ENCODE results near the gene HSF2BP. TPM values are rescaled to one million over a fixed set of nuclear protein-coding genes. Genes with fewer than 3 reads are reported as not detected.

HSF2BP gene
- total RNA-seq, 1 experiment from 2014 or later = 10.9 TPM

- peaks cover 23% of the 10 kb centered on the region for H3K4me1 Mint-ChIP-seq (ENCODE audit: low read depth, unreplicated experiment)
- no peaks in the 10 kb centered on the region for H3K9me3 Mint-ChIP-seq (ENCODE audit: unreplicated experiment)
- Histone ChIP-seq H3K4me1 (peaks cover 24% of the 10 kb centered on the region), H3K9me3 (no peaks in the 10 kb centered on the region), H3K4me3 (ENCODE audit: low read depth, low read length) (no peak overlapping the region), H3K36me3 (ENCODE audit: control insufficient read depth, insufficient read depth, low read length) (no peaks in the 10 kb centered on the region; the same call in 1 of the 2 replicates), H3K27me3 (replicated peaks; ENCODE audit: control insufficient read depth, insufficient read depth, low read length) (no peaks in the 10 kb centered on the region)
- DNase-seq = peak; percentile 93
- peak overlapping the region; percentile 87 for H3K27ac Mint-ChIP-seq (ENCODE audit: unreplicated experiment)
- no TSS peak for BruUV-seq (replicated peaks)
- no peak overlapping the region for H3K4me3 Mint-ChIP-seq (ENCODE audit: unreplicated experiment)
- no peaks in the 10 kb centered on the region for H3K27me3 Mint-ChIP-seq (ENCODE audit: insufficient read depth, unreplicated experiment)
- peak; percentile 92 to 96 for TF ChIP-seq CTCF (IDR thresholded peaks at IDR 0.05; ENCODE audit: insufficient read depth in 1 of 2, low read depth in 1 of 2, low read length in 1 of 2, severe bottlenecking in 1 of 2, unreplicated experiment in 1 of 2)
- intact Hi-C loops (cut with micrococcal nuclease; ENCODE audit: unreplicated experiment) = loop anchor here (5.0 kb wide), 2 partner anchors 304 to 724 kb away; no protein-coding TSS in a partner anchor
- CTCF ChIA-PET = interaction anchor here (0.6 to 2.1 kb wide), 5 partner anchors 9 to 305 kb away, joined by 3 to 11 read pairs (median 5); no protein-coding TSS in a partner anchor
- POLR2A ChIA-PET = interaction anchor here (0.7 kb wide), 1 partner anchor 89 kb away, joined by 6 read pairs; no protein-coding TSS in a partner anchor
- peaks cover 6% of the 10 kb centered on the region for H3K36me3 Mint-ChIP-seq (ENCODE audit: insufficient read depth, unreplicated experiment)
Measured at GRCh38 chr21:43646550-43647260, 12.6 kb downstream of the HSF2BP start.

GRCh38 chr21:43645976-43646375 is 13.3 kb downstream of the HSF2BP start:
- Mint-ChIP-seq H3K27ac (ENCODE audit: unreplicated experiment) (peak overlapping the region; percentile 87), H3K4me1 (ENCODE audit: low read depth, unreplicated experiment) (peaks cover 23% of the 10 kb centered on the region), H3K27me3 (ENCODE audit: insufficient read depth, unreplicated experiment) (no peaks in the 10 kb centered on the region), H3K9me3 (ENCODE audit: unreplicated experiment) (no peaks in the 10 kb centered on the region), H3K4me3 (ENCODE audit: unreplicated experiment) (no peak overlapping the region), H3K36me3 (ENCODE audit: insufficient read depth, unreplicated experiment) (peaks cover 10% of the 10 kb centered on the region)
- intact Hi-C loops (cut with micrococcal nuclease; ENCODE audit: unreplicated experiment) = loop anchor here (1.0 to 5.0 kb wide), 4 partner anchors 19 to 724 kb away; no protein-coding TSS in a partner anchor
- CTCF ChIA-PET = interaction anchor here (0.6 to 2.1 kb wide), 6 partner anchors 10 to 305 kb away, joined by 3 to 11 read pairs (median 5); no protein-coding TSS in a partner anchor
- BruUV-seq (replicated peaks) = TSS peak; percentile 93
- Histone ChIP-seq H3K27me3 (replicated peaks; ENCODE audit: control insufficient read depth, insufficient read depth, low read length) (no peaks in the 10 kb centered on the region), H3K36me3 (ENCODE audit: control insufficient read depth, insufficient read depth, low read length) (no peaks in the 10 kb centered on the region; the same call in 1 of the 2 replicates), H3K4me3 (ENCODE audit: low read depth, low read length) (no peak overlapping the region), H3K9me3 (no peaks in the 10 kb centered on the region), H3K4me1 (peaks cover 25% of the 10 kb centered on the region)
- DNase-seq = no peak
- no peak for TF ChIP-seq CTCF (IDR thresholded peaks at IDR 0.05; ENCODE audit: insufficient read depth in 1 of 2, low read depth in 1 of 2, low read length in 1 of 2, severe bottlenecking in 1 of 2, unreplicated experiment in 1 of 2)
- POLR2A ChIA-PET = interaction anchor here (0.7 to 1.2 kb wide), 3 partner anchors 35 to 303 kb away, joined by 3 to 6 read pairs (median 4); no protein-coding TSS in a partner anchor

DNA sequence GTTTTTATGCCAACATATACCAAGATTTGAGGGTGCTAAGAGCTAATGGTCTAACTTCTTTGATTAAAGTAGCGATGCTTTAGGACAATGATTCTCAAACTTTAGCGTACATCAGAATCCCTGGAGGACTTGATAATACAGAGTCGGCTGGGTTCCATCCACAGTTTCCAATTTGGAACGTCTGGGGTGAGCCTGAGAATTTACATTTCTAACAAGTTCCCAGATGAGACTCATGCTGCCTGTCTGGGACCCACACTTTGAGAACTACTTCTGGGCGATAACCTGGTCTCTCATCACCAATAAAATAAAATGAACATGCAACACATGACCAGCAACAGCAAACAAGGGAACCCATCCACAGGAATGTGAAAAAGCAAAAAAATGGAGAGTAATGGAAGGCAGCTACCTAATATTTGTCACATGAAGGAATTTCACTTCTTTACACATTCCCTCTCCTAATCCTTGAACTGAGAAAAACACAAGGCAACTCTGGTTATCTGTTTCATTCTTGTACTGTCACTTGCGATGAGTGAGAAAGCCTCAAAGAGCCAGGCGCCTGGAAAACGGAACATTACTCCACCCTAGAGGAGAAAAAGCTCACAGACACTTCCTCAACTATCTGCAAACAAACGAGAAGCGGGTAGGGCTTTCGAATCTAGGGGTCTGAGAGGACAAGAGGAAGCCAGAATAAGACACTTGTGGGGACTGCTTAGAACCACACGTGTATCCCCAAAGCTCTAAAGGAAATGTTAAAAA is 14.0 kb downstream of the HSF2BP start:
- H3K4me1 ChIP-seq = peaks cover 32% of the 10 kb centered on the region
- CTCF ChIA-PET = interaction anchor here (0.9 to 2.1 kb wide), 4 partner anchors 18 to 304 kb away, joined by 5 to 11 read pairs (median 6); no protein-coding TSS in a partner anchor
- H3K9me3 Mint-ChIP-seq (ENCODE audit: unreplicated experiment) = no peaks in the 10 kb centered on the region
- POLR2A ChIA-PET = interaction anchor here (1.0 to 1.2 kb wide), 2 partner anchors 34 to 302 kb away, joined by 3 to 4 read pairs; no protein-coding TSS in a partner anchor
- peak overlapping the region; percentile 87 for H3K27ac Mint-ChIP-seq (ENCODE audit: unreplicated experiment)
- intact Hi-C loops (cut with micrococcal nuclease; ENCODE audit: unreplicated experiment) = loop anchor here (1.0 to 5.0 kb wide), 4 partner anchors 19 to 723 kb away; no protein-coding TSS in a partner anchor
- no peak overlapping the region for H3K4me3 ChIP-seq (ENCODE audit: low read depth, low read length)
- BruUV-seq (replicated peaks) = no TSS peak
- H3K4me3 Mint-ChIP-seq (ENCODE audit: unreplicated experiment) = no peak overlapping the region
- no peaks in the 10 kb centered on the region; the same call in 1 of the 2 replicates for H3K36me3 ChIP-seq (ENCODE audit: control insufficient read depth, insufficient read depth, low read length)
- no peaks in the 10 kb centered on the region for H3K27me3 Mint-ChIP-seq (ENCODE audit: insufficient read depth, unreplicated experiment)
- no peaks in the 10 kb centered on the region for H3K9me3 ChIP-seq
- peak; percentile 48 to 52 for TF ChIP-seq CTCF (IDR thresholded peaks at IDR 0.05; ENCODE audit: insufficient read depth in 1 of 2, low read depth in 1 of 2, low read length in 1 of 2, severe bottlenecking in 1 of 2, unreplicated experiment in 1 of 2)
- DNase-seq = peak; percentile 72 to 77
- H3K27me3 ChIP-seq (replicated peaks; ENCODE audit: control insufficient read depth, insufficient read depth, low read length) = no peaks in the 10 kb centered on the region
- peaks cover 10% of the 10 kb centered on the region for H3K36me3 Mint-ChIP-seq (ENCODE audit: insufficient read depth, unreplicated experiment)
- H3K4me1 Mint-ChIP-seq (ENCODE audit: low read depth, unreplicated experiment) = peaks cover 25% of the 10 kb centered on the region

Data from Caco-2 (cell line).